HG03565 (cell line): ENCODE measurements around the gene NEMP1.
"Not testable (repeated sequence)": the region's sequence is repeated elsewhere in the genome, so short reads cannot be mapped to it uniquely, and the experiment has no call there.

Source experiments
- ATAC-seq: cut with Tn5 transposase; IDR thresholded peaks from one replicate; pipeline ENCODE4 v1.9.1; 2021; ENCODE audit warnings: mild to moderate bottlenecking, moderate library complexity; ENCODE audit not compliant: unreplicated experiment

NEMP1 gene

DNA sequence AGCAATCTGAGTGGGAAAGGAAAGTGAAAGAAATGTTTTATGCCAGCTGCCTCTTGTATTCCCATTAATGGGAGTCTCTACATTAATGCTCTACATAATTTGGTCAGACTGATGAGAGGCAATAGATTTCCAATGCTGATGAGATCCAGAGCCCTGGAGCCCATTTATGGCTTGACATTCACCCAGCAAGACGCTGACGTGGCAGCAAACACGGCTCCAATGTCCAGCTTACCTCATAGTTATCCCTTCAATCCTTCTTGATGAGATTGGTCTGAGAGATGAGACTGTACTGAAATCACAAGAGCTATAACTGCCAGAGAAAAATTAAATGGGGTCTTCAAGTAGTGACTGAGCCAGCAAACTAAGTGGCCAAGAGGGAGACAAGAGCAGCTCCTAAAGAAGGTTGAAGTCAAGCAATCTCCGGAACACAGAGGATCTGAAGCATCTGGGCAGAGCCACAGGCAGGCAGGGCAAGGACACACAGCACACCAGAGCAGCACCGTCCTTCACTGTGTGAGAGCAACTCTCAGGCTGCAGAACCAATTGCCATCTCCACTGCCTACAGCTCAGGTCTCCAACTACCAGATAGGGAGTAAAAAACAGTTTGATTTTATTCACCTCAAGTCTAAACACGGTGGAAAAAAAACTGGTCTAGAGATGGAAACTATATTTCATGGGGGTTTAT lies 21.4 kb downstream of the NEMP1 start:
- ATAC-seq = no peak

DNA sequence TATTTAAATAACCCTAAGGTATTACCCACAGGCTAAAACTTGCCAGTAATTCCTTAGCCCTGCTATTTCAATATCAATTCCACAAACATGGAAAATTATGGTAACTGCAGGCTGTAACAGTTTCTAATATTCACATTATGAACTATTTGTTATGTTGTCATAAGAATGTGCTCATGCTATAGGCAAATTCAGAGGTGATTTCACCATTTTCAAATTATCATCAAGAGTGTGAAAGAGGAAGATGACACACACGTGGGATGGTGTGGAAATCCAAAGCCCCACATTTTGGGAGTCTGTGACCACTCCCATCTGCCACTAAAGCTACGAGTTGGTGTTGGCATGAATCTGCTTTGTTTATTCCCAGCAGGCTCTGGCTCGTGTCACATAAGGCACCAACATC lies 22.8 kb downstream of the NEMP1 start:
- ATAC-seq = no peak

GRCh38 chr12:57053901-57054300 lies 24.7 kb downstream of the NEMP1 start:
- ATAC-seq = not testable (repeated sequence)

GRCh38 chr12:57053146-57053545 lies 25.4 kb downstream of the NEMP1 start:
- not testable (repeated sequence) for ATAC-seq

DNA sequence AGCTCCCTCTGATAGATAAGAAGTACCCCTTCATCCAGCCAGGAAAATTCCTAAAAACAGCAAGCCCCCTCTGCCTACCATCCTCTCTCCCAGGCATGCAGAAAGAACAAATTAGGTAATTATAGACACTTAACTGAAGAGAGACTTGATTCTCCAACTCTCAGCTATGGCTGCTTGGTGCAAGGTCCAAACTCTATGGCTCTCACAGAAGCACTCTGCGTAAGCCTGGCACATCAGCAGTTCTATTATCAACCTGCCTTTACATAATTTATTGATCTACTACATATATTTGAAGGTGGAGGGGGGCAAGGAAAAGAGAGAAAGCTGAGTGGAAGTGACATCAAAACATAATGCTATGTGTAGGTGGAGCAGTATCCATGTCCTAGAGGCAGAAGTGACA lies 27.6 kb downstream of the NEMP1 start:
- no peak for ATAC-seq

GRCh38 chr12:57049890-57050289 lies 28.7 kb downstream of the NEMP1 start, which contains the start of gene MYO1A:
Gene MYO1A (minus strand): TSS chr12:57050129. CDS start chr12:57048323, 1,806 bp downstream.
- no peak for ATAC-seq

- no peak for ATAC-seq
These were observed 29.5 kb downstream of the NEMP1 start for GRCh38 chr12:57049119-57049446.

GRCh38 chr12:57048423-57049118 lies 30.0 kb downstream of the NEMP1 start:
- no peak for ATAC-seq

GRCh38 chr12:57047981-57048380 lies 30.6 kb downstream of the NEMP1 start:
- no peak for ATAC-seq

GRCh38 chr12:57046947-57047890 lies 31.4 kb downstream of the NEMP1 start:
- no peak for ATAC-seq

GRCh38 chr12:57046086-57046791 lies 32.4 kb downstream of the NEMP1 start:
- ATAC-seq = no peak

GRCh38 chr12:57044889-57045288 lies 33.7 kb downstream of the NEMP1 start:
- ATAC-seq = no peak

DNA sequence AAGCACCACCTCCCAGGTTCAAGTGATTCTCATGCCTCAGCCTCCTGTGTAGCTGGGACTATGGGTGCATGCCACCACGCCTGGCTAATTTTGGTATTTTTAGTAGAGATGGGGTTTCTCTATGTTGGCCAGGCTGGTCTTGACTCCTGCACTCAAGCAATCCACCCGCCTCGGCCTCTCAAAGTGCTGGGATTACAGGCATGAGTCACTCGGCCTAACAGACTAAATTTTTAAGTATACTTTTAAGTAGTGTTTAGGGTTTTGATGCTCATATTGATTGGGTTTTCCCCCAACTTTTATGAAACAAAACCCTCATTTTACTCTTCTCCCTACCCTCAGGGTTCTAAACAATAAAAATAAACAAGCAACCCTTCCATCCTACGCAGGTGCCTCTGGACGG lies 34.1 kb downstream of the NEMP1 start:
- ATAC-seq = no peak

GRCh38 chr12:57042695-57043094 lies 35.9 kb downstream of the NEMP1 start:
- no peak for ATAC-seq

GRCh38 chr12:57040750-57041149 lies 37.8 kb downstream of the NEMP1 start:
- no peak for ATAC-seq

- no peak for ATAC-seq
These were observed 38.4 kb downstream of the NEMP1 start for GRCh38 chr12:57040211-57040610.

GRCh38 chr12:57039016-57039798 lies 39.4 kb downstream of the NEMP1 start:
- no peak for ATAC-seq

GRCh38 chr12:57037264-57037663 lies 41.3 kb downstream of the NEMP1 start:
- ATAC-seq = no peak

DNA sequence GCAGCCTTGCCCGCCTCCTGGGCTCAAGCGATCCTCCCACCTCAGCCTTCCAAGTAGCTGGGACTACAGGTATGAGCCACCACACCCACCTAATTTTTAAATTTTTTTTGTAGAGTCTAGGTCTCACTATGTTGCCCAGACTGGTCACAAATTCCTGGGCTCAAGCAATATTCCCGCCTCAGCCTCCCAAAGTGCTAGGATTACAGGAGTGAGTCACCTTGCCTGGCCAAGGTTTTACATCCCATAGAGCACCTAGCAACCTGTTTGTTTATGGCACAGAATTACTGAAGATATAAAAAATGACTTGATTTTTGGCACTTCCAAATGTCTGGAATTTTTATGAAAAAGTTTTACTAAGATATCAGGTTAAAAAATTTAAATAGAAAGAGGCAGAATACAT lies 45.2 kb downstream of the NEMP1 start:
- no peak for ATAC-seq

DNA sequence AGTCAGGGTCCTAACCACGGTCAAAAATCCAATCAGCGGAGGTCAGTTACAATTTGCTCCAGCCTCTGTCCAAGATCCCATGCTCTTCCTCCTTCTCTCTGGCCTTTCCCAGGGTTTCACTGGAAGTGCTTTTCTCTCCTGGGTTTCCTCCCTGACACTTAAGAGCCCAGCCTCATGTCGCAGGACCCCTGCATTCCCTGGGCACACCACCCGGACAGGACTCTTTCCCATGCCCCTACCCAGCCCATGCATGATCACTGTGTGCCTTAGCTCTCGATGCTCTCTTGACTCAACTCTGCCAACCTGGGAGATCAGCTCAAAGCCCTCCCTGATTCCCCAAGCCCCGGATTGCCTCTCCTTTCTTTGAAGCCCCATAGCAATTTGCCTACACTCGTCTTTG lies 46.8 kb downstream of the NEMP1 start:
- ATAC-seq = no peak
